Kidney (tissue), 22 donors: ENCODE measurements around the gene MAN2A2. TPM values are rescaled to one million over a fixed set of nuclear protein-coding genes. Genes with fewer than 3 reads are reported as not detected.

Experiments used
- DNase-seq, 5 donors: peaks; one replicate each; pipeline ENCODE4 v3.0.0-alpha.2; 2013 to 2020
- FAIRE-seq: peaks from 2 replicates; lab custom pipeline; 2012; peaks lifted over from hg19 to GRCh38; lab: Jason Lieb, UNC
- H3K27ac ChIP-seq, 2 donors: one replicate each; pipeline ENCODE4 v1.7.0; 2013; ENCODE audit warnings: low read depth in 2 of 2, low read length in 2 of 2, inconsistent platforms in 1 of 2
- H3K27me3 ChIP-seq: one replicate; pipeline ENCODE4 v1.7.1; 2013; ENCODE audit warnings: low read length, inconsistent platforms; ENCODE audit not compliant: control insufficient read depth, insufficient read depth
- H3K36me3 ChIP-seq, 3 donors: one replicate each; pipeline versions ENCODE4 v1.7.0 to v1.7.1; 2013; ENCODE audit warnings: low read length in 3 of 3, control low read depth in 1 of 3, inconsistent platforms in 1 of 3; ENCODE audit not compliant: insufficient read depth in 3 of 3, control insufficient read depth in 2 of 3
- H3K4me1 ChIP-seq, 3 donors: one replicate each; pipeline versions ENCODE4 v1.7.0 to v1.7.1; 2013; ENCODE audit warnings: low read length in 3 of 3, inconsistent platforms in 1 of 3, low read depth in 1 of 3; ENCODE audit not compliant: control insufficient read depth in 2 of 3, insufficient read depth in 2 of 3
- H3K4me3 ChIP-seq, 3 donors: one replicate each; pipeline versions ENCODE4 v1.7.0 to v1.8.1; 2013; ENCODE audit warnings: low read length in 3 of 3, control low read depth in 1 of 3, inconsistent platforms in 1 of 3
- H3K9ac ChIP-seq, 3 donors: one replicate each; pipeline versions ENCODE4 v1.7.0 to v1.7.1; 2013; ENCODE audit warnings: low read length in 3 of 3, control low read depth in 1 of 3, inconsistent platforms in 1 of 3
- H3K9me3 ChIP-seq, 3 donors: one replicate each; pipeline versions ENCODE4 v1.7.0 to v1.7.1; 2013; ENCODE audit warnings: low read length in 3 of 3, control low read depth in 1 of 3, inconsistent platforms in 1 of 3; ENCODE audit not compliant: control insufficient read depth in 2 of 3, insufficient read depth in 1 of 3
- CTCF ChIP-seq: IDR thresholded peaks from 3 replicates; pipeline ENCODE4 v1.5.1; 2012; ENCODE audit warnings: mild to moderate bottlenecking, moderate library complexity, borderline replicate concordance; ENCODE audit not compliant: insufficient read depth; ENCODE audit errors: extremely low read depth
- intact Hi-C: fragments of 100-400 bp; cut with DNase I; formaldehyde crosslinking; loops from one replicate; pipeline ENCODE4 v1.11.1; 2022
- long read RNA-seq, 10 donors: library from polyadenylated mRNA in 1 of 10; unstranded in 1 of 10; transcript quantifications; one replicate each; pipeline ENCODE4 v2.0.0 and lab custom pipeline, GENCODE V29; 2021 to 2026
- polyA plus RNA-seq: library from polyadenylated mRNA; stranded (reverse); fragments of 350-450 nt; fragmentation: Illumina TruSeq; extraction: RNeasy Lipid Tissue Mini Kit (QIAGEN cat#74804); gene quantifications from one replicate; pipeline ENCODE4 v1.2.3, GENCODE V29; 2014; ENCODE audit warnings: low read depth, low replicate concordance; ENCODE audit not compliant: insufficient read depth
- total RNA-seq: library from RNA; stranded (reverse); fragmentation: NEBNext Ultra II Directional; extraction: Animal tissue kit (Norgen Biotek cat#: 25700); gene quantifications from one replicate; pipeline ENCODE4 v1.2.1, GENCODE V29; 2021
- donor health status: control.
- donor health status: control.
- donor health status: control.
- donor health status: control.
- donor health status: control.
- donor health status: DM: yes; HTN: yes; CAD: no.
- donor health status: Normal renal cell carcinoma (clear cell type).

Gene MAN2A2
- total RNA-seq: 56.3 TPM
- 11.4 TPM for polyA plus RNA-seq
- long read RNA-seq, donor 1: 0 reads
- long read RNA-seq, donor 2: 0 reads
- long read RNA-seq, donor 3, partial matches to known transcripts: 0 of 2 reads
- long read RNA-seq, donor 3, other reads (novel, unspliced or antisense): 0 of 2 reads
- long read RNA-seq, donor 4, partial matches to known transcripts: 0 of 2 reads
- long read RNA-seq, donor 4, other reads (novel, unspliced or antisense): 0 of 2 reads
- long read RNA-seq, donor 5: 0 reads
- long read RNA-seq, donor 6, partial matches to known transcripts: 0 of 1 reads
- long read RNA-seq, donor 6, other reads (novel, unspliced or antisense): 0 of 1 reads
- long read RNA-seq, donor 7, transcript MAN2A2-212 (4 exons, 623 nt): major isoform, 5 of 22 reads
- long read RNA-seq, donor 7, partial matches to known transcripts: 5 of 22 reads
- long read RNA-seq, donor 7, other reads (novel, unspliced or antisense): 12 of 22 reads
- long read RNA-seq, donor 8, partial matches to known transcripts: 0 of 1 reads
- long read RNA-seq, donor 8, other reads (novel, unspliced or antisense): 0 of 1 reads
- long read RNA-seq, donor 9, partial matches to known transcripts: 0 of 1 reads
- long read RNA-seq, donor 9, other reads (novel, unspliced or antisense): 0 of 1 reads
- long read RNA-seq, donor 10: 0 reads

DNA sequence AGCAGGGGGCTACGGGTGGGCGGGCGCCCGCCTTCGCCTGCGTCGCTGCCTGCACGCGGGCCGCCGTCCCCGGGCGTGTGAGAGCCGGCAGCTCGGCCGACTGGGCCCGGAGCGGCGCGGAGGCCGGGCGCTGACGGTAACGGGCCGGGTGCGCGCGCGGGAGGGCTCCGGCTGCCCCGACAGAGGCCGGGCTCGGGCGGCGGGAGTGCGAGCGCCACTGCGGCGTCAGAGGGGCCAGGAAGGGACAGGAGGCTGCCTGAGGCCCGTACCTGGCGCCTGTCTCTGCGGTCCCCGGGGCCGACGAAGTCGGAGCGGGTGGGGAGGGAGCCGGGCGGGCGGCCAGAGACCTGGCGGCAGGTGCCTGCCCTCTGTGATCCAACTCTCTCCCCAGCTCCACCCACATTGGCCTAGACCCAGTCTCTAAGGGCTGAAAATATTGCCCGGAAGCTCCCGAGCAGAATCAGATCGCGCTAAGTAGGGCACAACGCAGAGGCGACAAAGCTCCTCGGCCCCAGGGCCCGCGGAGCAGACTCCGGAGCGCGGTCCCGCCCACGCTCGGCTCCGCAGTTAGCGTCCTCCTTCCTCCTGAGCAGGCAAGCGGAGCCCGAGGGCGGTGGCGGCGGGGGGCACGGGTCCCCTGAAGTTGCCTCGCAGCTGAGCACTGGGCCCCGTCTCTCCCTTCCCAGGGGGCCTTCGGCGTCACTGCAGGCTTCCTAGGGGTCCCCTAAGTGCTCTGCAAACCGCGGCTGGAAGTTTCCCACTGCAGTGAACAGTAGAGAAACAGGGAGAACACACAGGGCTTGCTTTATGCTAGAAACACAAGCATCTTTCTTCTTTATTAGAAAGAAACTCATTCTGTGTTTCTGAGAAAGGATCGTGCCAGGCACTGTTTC is at the start of gene MAN2A2:
TSS of gene MAN2A2 (plus strand) at position 463 of the 893 bp plus-strand sequence. CDS start 906 bp downstream, outside the sequence.
- H3K27ac ChIP-seq: peak within 1 kb of the TSS; percentile 92 to 93
- peak within 1 kb of the TSS; percentile 74 to 78 (median 75) for H3K4me3 ChIP-seq
- peaks cover 0 to 13% (median 13%) of the 10 kb centered on the region in 3 donors for H3K4me1 ChIP-seq
- H3K36me3 ChIP-seq: peaks cover 0 to 28% (median 26%) of the 10 kb centered on the region in 3 donors
- peak within 1 kb of the TSS; percentile 66 to 95 (median 80) for H3K9ac ChIP-seq
- H3K9me3 ChIP-seq: no peaks in the 10 kb centered on the region
- no peak for TF ChIP-seq CTCF
- FAIRE-seq: no peak
- intact Hi-C loops: no loop called here
- no peaks in the 10 kb centered on the region for H3K27me3 ChIP-seq
- DNase-seq: peak; percentile 70 to 89 (median 82)

GRCh38 chr15:90855139-90855538 is 48.0 kb upstream of the MAN2A2 start:
- intact Hi-C loops: no loop called here
- no peak for DNase-seq
- Histone ChIP-seq H3K9ac (no peak overlapping the region), H3K4me1 (no peaks in the 10 kb centered on the region), H3K36me3 (no peaks in the 10 kb centered on the region), H3K27ac (no peak overlapping the region), H3K9me3 (no peaks in the 10 kb centered on the region), H3K27me3 (no peaks in the 10 kb centered on the region), H3K4me3 (no peak overlapping the region)
- TF ChIP-seq CTCF: no peak
- no peak for FAIRE-seq

DNA sequence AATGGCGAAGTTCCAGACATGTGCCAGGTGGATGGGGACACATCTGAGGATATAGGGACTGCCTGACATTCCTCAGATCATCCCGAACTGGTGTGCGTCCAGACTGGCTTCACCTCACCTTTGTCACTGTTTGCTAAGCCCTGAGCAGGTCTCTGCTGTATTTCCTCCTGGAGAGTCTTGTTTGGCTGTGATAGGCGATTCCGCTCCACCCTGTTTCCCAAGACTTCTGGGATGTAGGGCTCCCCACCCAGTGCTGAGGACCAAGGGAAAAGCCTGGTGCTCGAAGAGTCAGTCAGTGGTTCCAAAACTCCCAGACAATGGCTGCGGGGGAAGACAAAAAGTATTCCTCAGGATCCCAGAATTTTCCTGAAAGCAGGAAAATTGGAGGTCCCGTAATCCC is 45.8 kb upstream of the MAN2A2 start:
- H3K27me3 ChIP-seq: no peaks in the 10 kb centered on the region
- no peak overlapping the region for H3K4me3 ChIP-seq
- DNase-seq (no peak), FAIRE-seq (no peak)
- H3K27ac ChIP-seq: no peak overlapping the region
- H3K9me3 ChIP-seq: no peaks in the 10 kb centered on the region
- no peaks in the 10 kb centered on the region for H3K36me3 ChIP-seq
- no peak for TF ChIP-seq CTCF
- no peaks in the 10 kb centered on the region for H3K4me1 ChIP-seq
- intact Hi-C loops: no loop called here
- H3K9ac ChIP-seq: no peak overlapping the region
